GM21390 (cell line): Measurements from ENCODE around the gene AFG3L2.

Experiments
- ATAC-seq: cut with Tn5 transposase; IDR thresholded peaks from one replicate; pipeline ENCODE4 v1.9.1; 2021; ENCODE audit not compliant: unreplicated experiment

AFG3L2 gene

GRCh38 chr18:12279781-12280531 is 97.1 kb downstream of the AFG3L2 start:
- ATAC-seq, result no peak
